B cell (primary cell): ENCODE results near the gene FAU. TPM values are rescaled to one million over a fixed set of nuclear protein-coding genes. Genes with fewer than 3 reads are reported as not detected.

Experiments used
- ATAC-seq: fragments of 200-7000 bp; cut with Tn5 transposase; one replicate; pipeline ENCODE4 v1.10.0; 2021; ENCODE audit warnings: low read depth, mild to moderate bottlenecking, moderate number of reproducible peaks, moderate library complexity
- CTCF ChIA-PET: fragments of 350-600 bp; sonication (Branson Sonifier 250); formaldehyde crosslinking; loops from one replicate; lab custom pipeline; 2021; ENCODE audit warnings: antibody characterized with exemption, inconsistent platforms; lab: Charles Lee
- POLR2A ChIA-PET: fragments of 350-600 bp; sonication (Branson Sonifier 250); formaldehyde crosslinking; loops from one replicate; lab custom pipeline; 2021; ENCODE audit warnings: antibody characterized with exemption; lab: Charles Lee
- DNase-seq: peaks from one replicate; pipeline ENCODE4 v3.0.0; 2013
- H2AFZ ChIP-seq: 2 replicates; pipeline ENCODE4 v1.6.1; 2012; ENCODE audit warnings: mild to moderate bottlenecking, low read depth, low read length; ENCODE audit not compliant: insufficient read depth, poor library complexity, severe bottlenecking
- H3K27ac ChIP-seq, 2 donors: 1 replicate in 1 of 2; 2 replicates in 1 of 2; pipeline ENCODE4 v1.5.1; 2012 to 2013; ENCODE audit warnings: low read length in 2 of 2, mild to moderate bottlenecking in 2 of 2, moderate library complexity in 1 of 2
- H3K27me3 ChIP-seq, 4 experiments: fragments of 200-600 bp in 1 of 4; sonication (generic) in 1 of 4; replicated peaks in 1 of 4; 1 replicate in 2 of 4; 2 replicates in 2 of 4; pipeline versions ENCODE4 v1.6.1 to v1.7.0; 2013 to 2016; ENCODE audit warnings: low read length in 3 of 4, mild to moderate bottlenecking in 2 of 4, mixed read lengths in 1 of 4, moderate library complexity in 1 of 4; ENCODE audit not compliant: insufficient read depth in 4 of 4, control insufficient read depth in 3 of 4; ENCODE audit errors: control extremely low read depth in 1 of 4
- H3K36me3 ChIP-seq, 2 experiments: replicated peaks in 1 of 2; 1 replicate in 1 of 2; 2 replicates in 1 of 2; pipeline versions ENCODE4 v1.6.1 to v1.7.1; 2013; ENCODE audit warnings: low read length in 1 of 2; ENCODE audit not compliant: insufficient read depth in 2 of 2, control insufficient read depth in 1 of 2; ENCODE audit errors: control extremely low read depth in 1 of 2, extremely low read depth in 1 of 2
- H3K4me1 ChIP-seq, 2 donors: fragments of 200-600 bp in 1 of 2; sonication (generic) in 1 of 2; 1 replicate in 1 of 2; 2 replicates in 1 of 2; pipeline versions ENCODE4 v1.5.1 to v1.6.1; 2013 to 2017; ENCODE audit warnings: low read length in 2 of 2; ENCODE audit not compliant: control insufficient read depth in 2 of 2, insufficient read depth in 2 of 2
- H3K4me2 ChIP-seq: replicated peaks from 2 replicates; pipeline ENCODE3; 2012; ENCODE audit warnings: mild to moderate bottlenecking, low read depth, low read length; ENCODE audit not compliant: poor library complexity, severe bottlenecking
- H3K4me3 ChIP-seq, 5 experiments: fragments of 200-600 bp in 1 of 5; sonication (generic) in 1 of 5; 1 replicate in 3 of 5; 2 replicates in 2 of 5; pipeline versions ENCODE4 v1.5.1 to v1.7.0; 2011 to 2016; ENCODE audit warnings: low read length in 4 of 5, mild to moderate bottlenecking in 4 of 5, low read depth in 2 of 5, control low read depth in 1 of 5, moderate library complexity in 1 of 5; ENCODE audit not compliant: insufficient read depth in 1 of 5; ENCODE audit errors: control extremely low read depth in 1 of 5, extremely low read depth in 1 of 5
- H3K79me2 ChIP-seq: fragments of 200-600 bp; sonication (generic); one replicate; pipeline ENCODE4 v1.6.0; 2016; ENCODE audit warnings: low read length; ENCODE audit not compliant: control insufficient read depth, insufficient read depth
- H3K9ac ChIP-seq: fragments of 200-600 bp; sonication (generic); 2 replicates; pipeline ENCODE4 v1.6.1; 2017; ENCODE audit warnings: mild to moderate bottlenecking, low read length, moderate library complexity
- H3K9me3 ChIP-seq, 3 donors: one replicate each; pipeline versions ENCODE4 v1.6.1 to v1.7.1; 2013; ENCODE audit warnings: low read length in 2 of 3; ENCODE audit not compliant: control insufficient read depth in 2 of 3, insufficient read depth in 1 of 3; ENCODE audit errors: control extremely low read depth in 1 of 3
- H4K20me1 ChIP-seq: 2 replicates; pipeline ENCODE4 v1.6.0; 2012; ENCODE audit warnings: mild to moderate bottlenecking, low read length; ENCODE audit not compliant: insufficient read depth, control insufficient read depth, poor library complexity, severe bottlenecking
- H3K27ac Mint-ChIP-seq: one replicate; pipeline ENCODE4 v1.8.0; 2021; ENCODE audit warnings: mixed read lengths
- H3K27me3 Mint-ChIP-seq: one replicate; pipeline ENCODE4 v1.8.0; 2021; ENCODE audit warnings: mixed read lengths
- H3K4me1 Mint-ChIP-seq: one replicate; pipeline ENCODE4 v1.8.0; 2021; ENCODE audit warnings: mixed read lengths
- H3K4me3 Mint-ChIP-seq: one replicate; pipeline ENCODE4 v1.8.0; 2021; ENCODE audit warnings: mixed read lengths
- H3K9me3 Mint-ChIP-seq: one replicate; pipeline ENCODE4 v1.8.0; 2022; ENCODE audit warnings: mixed read lengths; ENCODE audit not compliant: insufficient read depth
- CTCF ChIP-seq: fragments of 200-600 bp; IDR thresholded peaks from one replicate; pipeline ENCODE4 v1.8.0; 2022; ENCODE audit warnings: antibody characterized with exemption, mild to moderate bottlenecking
- EZH2 ChIP-seq: IDR thresholded peaks from 2 replicates; pipeline ENCODE4 v1.6.1; 2012; ENCODE audit warnings: borderline replicate concordance, low read depth, mild to moderate bottlenecking, moderate library complexity, low read length; ENCODE audit not compliant: insufficient read depth, poor library complexity, severe bottlenecking
- WGBS: methylation state at CpG from one replicate; pipeline ENCODE4 v1.1.5; 2013; ENCODE audit warnings: missing lambda C conversion rate; ENCODE audit not compliant: insufficient coverage; 5-methylcytosine and 5-hydroxymethylcytosine counted together
- intact Hi-C: fragments of 100-400 bp; cut with micrococcal nuclease; formaldehyde crosslinking; loops from one replicate; pipeline ENCODE4 v1.10.0; 2022
- polyA plus RNA-seq: library from polyadenylated mRNA; depleted of rRNA; stranded (reverse); fragments of >200 nt; gene quantifications from 2 replicates; pipeline ENCODE4 v1.2.3, GENCODE V29; 2012
- total RNA-seq, 2 donors: library from RNA; stranded (reverse); fragments of 120-200 nt in 1 of 2; gene quantifications; 1 replicate in 1 of 2; 2 replicates in 1 of 2; pipeline versions ENCODE4 v1.2.3 to v1.2.4, GENCODE V29; 2013 to 2022

The FAU gene
- total and polyA plus RNA-seq, 2 donors (not counting 1 experiment from before 2014, with no cell fraction given) = 1,318 to 1,559 TPM

DNA sequence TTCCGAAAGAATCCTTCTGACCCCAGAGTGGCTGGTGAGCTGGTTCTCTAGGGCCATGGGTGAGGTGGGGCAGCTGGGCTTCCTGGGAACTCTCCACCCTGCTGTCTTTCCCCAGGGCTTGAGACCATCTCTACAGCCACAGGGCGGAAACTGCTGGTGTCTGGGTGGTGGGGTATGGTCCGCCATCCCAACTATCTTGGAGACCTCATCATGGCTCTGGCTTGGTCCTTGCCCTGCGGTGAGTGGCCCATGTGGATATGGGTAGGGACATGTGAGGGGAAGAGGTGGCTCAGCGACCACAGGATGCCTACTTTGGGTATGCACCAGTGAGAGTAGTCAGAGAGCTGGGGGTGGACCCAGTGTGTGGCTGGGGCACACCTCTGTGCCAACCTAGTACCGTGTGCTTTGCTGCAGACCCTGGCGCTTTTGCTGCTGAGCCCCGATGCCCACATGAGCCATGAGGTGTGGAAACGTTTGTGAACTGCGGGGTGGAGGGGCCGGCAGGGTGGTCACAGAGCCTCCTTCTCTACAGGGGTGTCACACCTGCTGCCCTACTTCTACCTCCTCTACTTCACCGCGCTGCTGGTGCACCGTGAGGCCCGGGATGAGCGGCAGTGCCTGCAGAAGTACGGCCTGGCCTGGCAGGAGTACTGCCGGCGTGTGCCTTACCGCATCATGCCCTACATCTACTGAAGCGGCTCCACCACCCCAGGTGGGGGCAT lies 6.4 kb downstream of the FAU start:
- peak; percentile 30 for DNase-seq
- Mint-ChIP-seq H3K27ac (peak overlapping the region; percentile 15), H3K27me3 (no peaks in the 10 kb centered on the region), H3K4me1 (peaks cover 71% of the 10 kb centered on the region), H3K4me3 (peak overlapping the region; percentile 84), H3K9me3 (no peaks in the 10 kb centered on the region)
- CTCF ChIA-PET = interaction anchor here (0.9 to 3.8 kb wide), 4 partner anchors 17 to 268 kb away, joined by 5 to 24 read pairs (median 20); partner anchors contain the start of gene ARL2
- no peak for ATAC-seq
- Histone ChIP-seq H4K20me1 (peaks cover 40% of the 10 kb centered on the region), H3K27ac (no peak overlapping the region), H3K36me3 (peaks cover 0 to 34% of the 10 kb centered on the region in 2 experiments), H3K4me2 (peak overlapping the region; percentile 96), H3K9ac (no peak overlapping the region), H3K79me2 (peaks cover 63% of the 10 kb centered on the region), H3K9me3 (no peaks in the 10 kb centered on the region), H3K27me3 (no peaks in the 10 kb centered on the region), H3K4me3 (no peak overlapping the region), H2AFZ (no peak overlapping the region), H3K4me1 (peaks cover 38 to 65% of the 10 kb centered on the region in 2 donors)
- intact Hi-C loops = loop anchor here (5.0 to 10.0 kb wide), 4 partner anchors 201 to 499 kb away; partner anchors contain the start of genes ATG2A, MAP3K11, PCNX3 and SF1
- TF ChIP-seq CTCF = no peak
- TF ChIP-seq EZH2 = no peak
- 93% methylated on average over 20 of the region's 21 CpGs for WGBS
- POLR2A ChIA-PET = interaction anchor here (0.9 to 1.5 kb wide), 2 partner anchors 65 to 66 kb away, joined by 3 read pairs; partner anchors contain the start of gene CAPN1
